CD14-positive monocyte (primary cell): ENCODE results near the gene COL15A1. TPM values are rescaled to one million over a fixed set of nuclear protein-coding genes. Genes with fewer than 3 reads are reported as not detected.

Experiments used
- DNase-seq, 3 donors: peaks; one replicate each; pipeline ENCODE4 v3.0.0-alpha.2; 2011 to 2022
- H2AFZ ChIP-seq: 2 replicates; pipeline ENCODE4 v1.6.0; 2012; ENCODE audit warnings: mild to moderate bottlenecking, low read depth, low read length, inconsistent platforms; ENCODE audit not compliant: insufficient read depth, poor library complexity, severe bottlenecking
- H3K27ac ChIP-seq, 2 donors: 1 replicate in 1 of 2; 2 replicates in 1 of 2; pipeline ENCODE4 v1.5.1; 2012 to 2013; ENCODE audit warnings: low read length in 2 of 2, control low read depth in 1 of 2, inconsistent platforms in 1 of 2, low read depth in 1 of 2, mild to moderate bottlenecking in 1 of 2
- H3K27me3 ChIP-seq, 2 donors: one replicate each; pipeline versions ENCODE4 v1.6.0 to v1.6.1; 2011 to 2013; ENCODE audit warnings: low read length in 2 of 2; ENCODE audit not compliant: control insufficient read depth in 2 of 2, insufficient read depth in 2 of 2
- H3K36me3 ChIP-seq, 2 donors: replicated peaks in 1 of 2; 1 replicate in 1 of 2; 2 replicates in 1 of 2; pipeline versions ENCODE4 v1.5.1 to v1.6.1; 2012 to 2013; ENCODE audit warnings: low read length in 2 of 2, control low read depth in 1 of 2, inconsistent platforms in 1 of 2, mild to moderate bottlenecking in 1 of 2; ENCODE audit not compliant: insufficient read depth in 2 of 2, control insufficient read depth in 1 of 2
- H3K4me1 ChIP-seq, 2 donors: 1 replicate in 1 of 2; 2 replicates in 1 of 2; pipeline versions ENCODE4 v1.5.1 to v1.6.1; 2012 to 2013; ENCODE audit warnings: low read length in 2 of 2, control low read depth in 1 of 2, inconsistent platforms in 1 of 2, mild to moderate bottlenecking in 1 of 2, moderate library complexity in 1 of 2; ENCODE audit not compliant: insufficient read depth in 2 of 2, control insufficient read depth in 1 of 2
- H3K4me2 ChIP-seq: replicated peaks from 2 replicates; pipeline ENCODE3; 2012; ENCODE audit warnings: low read length, moderate library complexity, mild to moderate bottlenecking; ENCODE audit not compliant: poor library complexity, severe bottlenecking; ENCODE audit errors: extremely low read depth
- H3K4me3 ChIP-seq, 3 experiments: fragments of 200-600 bp in 1 of 3; sonication (generic) in 1 of 3; replicated peaks in 1 of 3; 1 replicate in 2 of 3; 2 replicates in 1 of 3; pipeline ENCODE4 v1.5.1; 2011 to 2013; ENCODE audit warnings: low read length in 3 of 3, mild to moderate bottlenecking in 3 of 3, control low read depth in 2 of 3, low read depth in 2 of 3, inconsistent platforms in 1 of 3, moderate library complexity in 1 of 3
- H3K79me2 ChIP-seq: 2 replicates; pipeline ENCODE4 v1.6.0; 2012; ENCODE audit warnings: mild to moderate bottlenecking, control low read depth, inconsistent platforms, low read length, moderate library complexity; ENCODE audit not compliant: insufficient read depth
- H3K9ac ChIP-seq: 2 replicates; pipeline ENCODE4 v1.6.0; 2017; ENCODE audit warnings: low read length, mild to moderate bottlenecking; ENCODE audit not compliant: insufficient read depth, poor library complexity, severe bottlenecking
- H3K9me3 ChIP-seq, 2 donors: replicated peaks in 1 of 2; 1 replicate in 1 of 2; 2 replicates in 1 of 2; pipeline versions ENCODE4 v1.5.1 to v1.6.1; 2012 to 2013; ENCODE audit warnings: low read length in 2 of 2, control low read depth in 1 of 2; ENCODE audit not compliant: control insufficient read depth in 1 of 2, insufficient read depth in 1 of 2
- H4K20me1 ChIP-seq: 2 replicates; pipeline ENCODE4 v1.6.0; 2012; ENCODE audit warnings: mild to moderate bottlenecking, low read length, control low read depth, moderate library complexity; ENCODE audit not compliant: insufficient read depth
- H3K27ac Mint-ChIP-seq, 7 donors: one replicate each; pipeline ENCODE4 v1.8.0; 2020; ENCODE audit warnings: mild to moderate bottlenecking in 7 of 7, mixed read lengths in 7 of 7, moderate library complexity in 6 of 7, inconsistent platforms in 2 of 7
- H3K27me3 Mint-ChIP-seq, 3 donors: one replicate each; pipeline ENCODE4 v1.8.0; 2021 to 2022; ENCODE audit warnings: low read depth in 3 of 3, mild to moderate bottlenecking in 3 of 3, mixed read lengths in 3 of 3, moderate library complexity in 3 of 3, inconsistent platforms in 1 of 3
- H3K36me3 Mint-ChIP-seq, 2 donors: one replicate each; pipeline ENCODE4 v1.8.0; 2020; ENCODE audit warnings: mixed read lengths in 2 of 2, inconsistent platforms in 1 of 2, mild to moderate bottlenecking in 1 of 2
- H3K4me1 Mint-ChIP-seq: one replicate; pipeline ENCODE4 v1.8.0; 2020; ENCODE audit warnings: mild to moderate bottlenecking, mixed read lengths
- H3K4me3 Mint-ChIP-seq, 2 donors: one replicate each; pipeline ENCODE4 v1.8.0; 2020; ENCODE audit warnings: mild to moderate bottlenecking in 2 of 2, mixed read lengths in 2 of 2, moderate library complexity in 1 of 2
- H3K9me3 Mint-ChIP-seq, 7 donors: one replicate each; pipeline ENCODE4 v1.8.0; 2020 to 2022; ENCODE audit warnings: mixed read lengths in 7 of 7, mild to moderate bottlenecking in 6 of 7, moderate library complexity in 6 of 7, inconsistent platforms in 2 of 7
- WGBS: methylation state at CpG from one replicate; pipeline ENCODE4 v1.1.5; 2013; ENCODE audit warnings: missing lambda C conversion rate; ENCODE audit not compliant: insufficient coverage; 5-methylcytosine and 5-hydroxymethylcytosine counted together
- intact Hi-C, 2 donors: fragments of 100-400 bp; cut with micrococcal nuclease; formaldehyde crosslinking; loops; one replicate each; pipeline versions ENCODE4 v1.15.0 to v1.15.1; 2023
- polyA plus RNA-seq, 3 donors: library from polyadenylated mRNA; depleted of rRNA in 1 of 3; unstranded in 2 of 3; stranded (reverse) in 1 of 3; fragments of 300-500 nt in 2 of 3; fragments of >200 nt in 1 of 3; fragmentation: Illumina TruSeq in 2 of 3; gene quantifications; 1 replicate in 2 of 3; 2 replicates in 1 of 3; pipeline ENCODE4 v1.2.3, GENCODE V29; 2012 to 2021
- TF ChIP-seq, protein P1 (sequence below): fragments of 200-600 bp; IDR thresholded peaks from one replicate; pipeline ENCODE4 v1.8.0; 2022; ENCODE audit warnings: antibody characterized with exemption, mild to moderate bottlenecking

The COL15A1 gene
- polyA plus RNA-seq, 3 donors: 0.03 to 0.14 (median 0.11) TPM

DNA sequence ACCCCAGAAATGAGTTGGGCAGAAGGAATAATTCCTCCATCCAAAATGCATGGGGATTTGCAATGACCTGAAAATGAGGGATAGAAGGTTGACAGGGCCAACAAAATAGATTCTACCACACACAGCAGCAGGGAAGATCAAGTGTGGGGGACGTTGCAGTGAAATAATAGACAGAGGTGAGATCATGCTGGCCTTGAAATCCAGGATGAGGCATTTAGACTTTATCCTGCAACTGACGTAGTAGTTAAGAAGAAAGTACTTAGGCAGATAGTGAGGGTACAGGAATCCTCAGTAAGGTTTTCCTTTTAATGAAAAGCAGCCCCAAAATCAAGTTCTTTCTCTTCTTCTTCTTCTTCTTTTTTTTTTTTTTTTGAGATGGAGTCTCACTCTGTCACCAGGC is 129.6 kb downstream of the COL15A1 start:
- no peak overlapping the region for H2AFZ ChIP-seq
- H4K20me1 ChIP-seq: no peaks in the 10 kb centered on the region
- DNase-seq: no peak
- no peak overlapping the region for H3K4me2 ChIP-seq
- H3K9me3 ChIP-seq: no peaks in the 10 kb centered on the region
- H3K27ac Mint-ChIP-seq: no peak overlapping the region
- peaks cover 3 to 10% of the 10 kb centered on the region in 2 donors for H3K4me1 ChIP-seq
- no peak overlapping the region for H3K9ac ChIP-seq
- no peaks in the 10 kb centered on the region for H3K36me3 Mint-ChIP-seq
- peaks cover 21% of the 10 kb centered on the region for H3K4me1 Mint-ChIP-seq
- no peaks in the 10 kb centered on the region for H3K9me3 Mint-ChIP-seq
- WGBS: 100% methylated on average over 1 of the region's 2 CpGs
- H3K27ac ChIP-seq: no peak overlapping the region
- H3K4me3 ChIP-seq: no peak overlapping the region
- H3K36me3 ChIP-seq: no peaks in the 10 kb centered on the region
- no peaks in the 10 kb centered on the region for H3K27me3 ChIP-seq
- no peaks in the 10 kb centered on the region for H3K79me2 ChIP-seq
- intact Hi-C loops: no loop called here
- TF ChIP-seq, protein P1, sequence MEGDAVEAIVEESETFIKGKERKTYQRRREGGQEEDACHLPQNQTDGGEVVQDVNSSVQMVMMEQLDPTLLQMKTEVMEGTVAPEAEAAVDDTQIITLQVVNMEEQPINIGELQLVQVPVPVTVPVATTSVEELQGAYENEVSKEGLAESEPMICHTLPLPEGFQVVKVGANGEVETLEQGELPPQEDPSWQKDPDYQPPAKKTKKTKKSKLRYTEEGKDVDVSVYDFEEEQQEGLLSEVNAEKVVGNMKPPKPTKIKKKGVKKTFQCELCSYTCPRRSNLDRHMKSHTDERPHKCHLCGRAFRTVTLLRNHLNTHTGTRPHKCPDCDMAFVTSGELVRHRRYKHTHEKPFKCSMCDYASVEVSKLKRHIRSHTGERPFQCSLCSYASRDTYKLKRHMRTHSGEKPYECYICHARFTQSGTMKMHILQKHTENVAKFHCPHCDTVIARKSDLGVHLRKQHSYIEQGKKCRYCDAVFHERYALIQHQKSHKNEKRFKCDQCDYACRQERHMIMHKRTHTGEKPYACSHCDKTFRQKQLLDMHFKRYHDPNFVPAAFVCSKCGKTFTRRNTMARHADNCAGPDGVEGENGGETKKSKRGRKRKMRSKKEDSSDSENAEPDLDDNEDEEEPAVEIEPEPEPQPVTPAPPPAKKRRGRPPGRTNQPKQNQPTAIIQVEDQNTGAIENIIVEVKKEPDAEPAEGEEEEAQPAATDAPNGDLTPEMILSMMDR: no peak
- H3K27me3 Mint-ChIP-seq: peaks cover 0 to 3% (median 2%) of the 10 kb centered on the region in 3 donors
- no peak overlapping the region for H3K4me3 Mint-ChIP-seq

GRCh38 chr9:99073985-99074901 is 130.5 kb downstream of the COL15A1 start:
- no peaks in the 10 kb centered on the region for H3K36me3 Mint-ChIP-seq
- 100% methylated on average over 5 of the region's 8 CpGs for WGBS
- intact Hi-C loops: no loop called here
- no peak overlapping the region for H3K4me3 ChIP-seq
- peaks cover 3 to 10% of the 10 kb centered on the region in 2 donors for H3K4me1 ChIP-seq
- TF ChIP-seq, protein P1: no peak
- H3K27me3 Mint-ChIP-seq: peaks cover 0 to 6% (median 4%) of the 10 kb centered on the region in 3 donors
- H2AFZ ChIP-seq: no peak overlapping the region
- no peak overlapping the region for H3K4me2 ChIP-seq
- no peak for DNase-seq
- no peak overlapping the region for H3K27ac ChIP-seq
- H3K27ac Mint-ChIP-seq: no peak overlapping the region
- H3K4me1 Mint-ChIP-seq: peaks cover 18% of the 10 kb centered on the region
- no peaks in the 10 kb centered on the region for H3K27me3 ChIP-seq
- no peaks in the 10 kb centered on the region for H3K9me3 ChIP-seq
- H3K4me3 Mint-ChIP-seq: no peak overlapping the region
- no peak overlapping the region for H3K9ac ChIP-seq
- H3K79me2 ChIP-seq: no peaks in the 10 kb centered on the region
- H3K9me3 Mint-ChIP-seq: no peaks in the 10 kb centered on the region
- H3K36me3 ChIP-seq: no peaks in the 10 kb centered on the region
- H4K20me1 ChIP-seq: no peaks in the 10 kb centered on the region
